GM15510 (cell line): Measurements from ENCODE around the gene TUB.

Experiments used
- POLR2A ChIP-seq: IDR thresholded peaks from 3 replicates; pipeline ENCODE4 v1.6.1; 2011; ENCODE audit warnings: borderline replicate concordance; ENCODE audit not compliant: insufficient read length; ENCODE audit errors: extremely low read depth

TUB gene

DNA sequence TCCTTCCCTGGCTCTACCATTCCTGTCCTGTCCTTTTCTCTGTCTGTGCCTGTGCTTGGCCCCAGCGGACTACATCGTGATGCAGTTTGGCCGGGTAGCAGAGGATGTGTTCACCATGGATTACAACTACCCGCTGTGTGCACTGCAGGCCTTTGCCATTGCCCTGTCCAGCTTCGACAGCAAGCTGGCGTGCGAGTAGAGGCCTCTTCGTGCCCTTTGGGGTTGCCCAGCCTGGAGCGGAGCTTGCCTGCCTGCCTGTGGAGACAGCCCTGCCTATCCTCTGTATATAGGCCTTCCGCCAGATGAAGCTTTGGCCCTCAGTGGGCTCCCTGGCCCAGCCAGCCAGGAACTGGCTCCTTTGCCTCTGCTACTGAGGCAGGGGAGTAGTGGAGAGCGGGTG lies 20.4 kb downstream of the TUB start:
- no peak for TF ChIP-seq POLR2A

DNA sequence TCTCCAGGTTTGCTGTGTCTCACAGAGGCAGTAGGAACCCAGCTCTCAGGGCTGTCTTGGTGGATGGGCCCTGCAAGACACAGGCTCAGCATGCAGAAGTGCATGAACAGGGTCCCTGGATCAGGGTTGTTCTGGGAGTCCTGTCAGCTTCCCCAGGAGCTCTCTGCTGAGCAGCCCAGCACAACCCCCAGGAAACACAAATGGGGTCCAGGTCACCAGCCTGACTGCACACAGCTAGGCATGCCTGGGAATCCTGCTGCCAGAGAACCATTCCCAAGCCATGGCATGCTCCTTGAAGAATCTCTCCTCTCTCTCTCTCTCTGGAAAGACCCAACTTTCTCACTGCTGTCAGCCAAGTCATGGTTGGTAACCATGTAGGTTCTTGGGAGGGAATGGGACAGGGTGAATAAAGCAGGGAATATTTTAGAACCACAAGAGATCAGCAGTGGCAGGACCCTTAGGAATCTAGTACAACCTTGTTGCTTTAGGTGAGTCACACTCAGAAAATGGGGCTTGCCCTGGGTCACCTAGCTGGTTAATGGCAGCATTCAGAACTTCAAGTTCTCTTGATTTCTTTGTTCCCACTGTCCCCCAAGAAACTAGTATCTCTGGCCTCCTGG lies 21.4 kb downstream of the TUB start:
- TF ChIP-seq POLR2A: no peak

DNA sequence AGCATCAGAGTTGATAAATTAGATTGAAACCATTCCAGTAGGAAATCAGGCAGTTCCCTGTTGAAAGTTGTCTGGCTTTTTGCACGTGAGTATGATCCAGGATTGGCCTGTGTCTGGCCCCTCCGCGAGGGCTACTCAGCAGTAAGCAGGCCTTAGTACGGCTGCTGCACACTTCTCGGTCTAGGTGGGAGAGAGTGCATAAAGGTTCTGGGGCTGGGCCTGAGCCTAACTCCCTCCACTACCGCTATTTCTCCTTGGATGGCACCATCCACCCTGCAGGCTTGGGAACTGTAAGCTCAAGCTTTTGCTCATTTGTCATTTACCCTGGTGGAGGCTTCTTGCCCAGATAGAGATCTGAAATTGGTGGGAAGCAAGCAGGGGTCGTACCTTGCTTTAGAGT lies 22.0 kb downstream of the TUB start:
- TF ChIP-seq POLR2A: no peak

DNA sequence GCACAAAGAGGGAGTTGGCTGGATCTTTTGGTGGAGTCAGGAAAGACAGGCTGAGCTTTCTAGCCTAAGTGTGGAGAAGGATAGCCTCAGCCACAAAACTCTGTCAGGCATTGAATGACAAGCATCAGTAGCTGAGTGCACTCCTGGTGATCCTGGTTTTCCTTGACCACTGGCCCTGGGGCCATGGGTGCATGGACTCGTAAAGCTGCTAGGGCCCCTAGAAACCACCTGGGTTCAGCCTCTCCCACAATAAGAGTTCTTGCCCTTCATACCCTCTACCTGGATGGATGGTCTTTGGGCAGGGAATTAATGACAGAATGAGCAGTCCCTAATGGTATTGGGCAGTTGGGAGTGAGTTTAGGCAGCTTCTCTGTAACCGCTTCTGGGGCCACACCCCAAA lies 22.9 kb downstream of the TUB start:
- TF ChIP-seq POLR2A: no peak

DNA sequence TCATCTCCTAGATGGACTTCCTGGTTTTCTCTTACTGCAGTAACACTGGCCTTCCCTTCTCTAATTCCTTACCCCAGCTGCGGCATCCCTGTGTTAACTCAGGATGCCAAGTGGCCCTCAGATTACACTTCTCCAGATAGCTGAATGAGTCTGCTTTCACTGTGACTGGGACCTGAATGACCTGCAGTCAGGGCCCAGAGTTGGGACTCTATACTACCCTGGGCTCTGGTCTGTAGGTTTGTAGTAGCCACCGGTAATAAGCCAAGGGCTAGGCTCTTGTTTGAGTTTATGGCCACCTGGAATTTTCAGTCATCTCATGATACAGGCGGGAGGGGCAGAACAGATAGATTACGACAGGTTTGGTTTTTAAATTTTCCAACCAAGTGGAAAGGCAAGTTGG lies 24.1 kb downstream of the TUB start:
- TF ChIP-seq POLR2A: no peak

DNA sequence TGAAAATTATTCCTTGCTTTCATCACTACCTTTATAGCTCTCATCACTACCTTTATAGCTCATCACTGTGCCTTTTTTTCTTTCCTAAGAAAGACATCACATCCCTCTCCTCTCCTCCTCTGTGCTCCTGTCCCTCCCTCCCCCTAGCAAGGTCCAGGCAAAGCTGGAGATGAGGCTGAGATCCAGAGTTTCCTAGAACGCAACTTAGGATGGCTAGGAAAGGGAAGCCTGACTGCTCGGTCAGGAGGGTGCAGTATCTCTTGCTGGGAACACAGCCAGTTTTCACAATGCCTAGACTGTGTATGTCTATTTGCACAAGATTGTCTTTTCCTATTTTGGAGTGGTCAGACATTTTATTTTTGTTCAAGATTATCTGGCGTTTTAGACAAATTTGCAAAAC lies 24.7 kb downstream of the TUB start:
- no peak for TF ChIP-seq POLR2A

DNA sequence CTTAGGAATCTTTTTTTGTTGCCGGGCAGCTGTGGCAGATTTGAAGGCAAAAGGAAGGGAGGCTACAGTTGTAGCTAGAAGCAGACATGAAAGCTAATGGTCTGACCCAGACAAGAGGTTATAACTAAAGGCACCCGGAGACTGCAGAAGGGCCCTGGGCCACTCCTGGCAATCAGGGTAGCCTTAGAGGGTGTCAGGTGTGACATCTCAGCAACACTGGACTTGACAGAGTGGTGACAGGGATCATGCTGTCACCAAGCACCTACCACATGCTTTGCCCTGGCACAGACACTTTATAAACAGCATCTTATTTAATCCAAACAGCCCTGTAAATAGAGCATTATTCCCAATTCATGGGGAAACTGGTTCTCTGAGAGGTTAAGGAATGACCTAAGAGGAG lies 25.7 kb downstream of the TUB start:
- TF ChIP-seq POLR2A: no peak

DNA sequence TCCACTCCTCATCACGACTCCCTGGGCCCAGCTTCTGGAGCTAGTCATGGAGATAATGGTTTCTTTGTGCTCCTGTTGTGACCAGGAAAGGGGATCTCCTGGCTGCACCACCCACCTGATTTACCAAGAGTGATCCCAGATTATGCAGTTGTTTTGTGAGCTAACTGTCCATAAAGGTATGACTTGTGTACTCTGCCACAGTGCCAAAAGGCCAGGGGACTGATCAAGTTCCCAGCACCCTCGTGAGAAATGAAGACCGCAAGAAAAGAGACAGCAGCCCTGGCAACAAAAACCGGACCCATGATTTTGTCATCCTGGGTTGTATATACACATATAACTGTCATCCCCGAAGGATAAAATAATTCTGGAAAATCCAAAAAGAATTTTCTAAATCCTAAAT lies 26.6 kb downstream of the TUB start:
- no peak for TF ChIP-seq POLR2A

DNA sequence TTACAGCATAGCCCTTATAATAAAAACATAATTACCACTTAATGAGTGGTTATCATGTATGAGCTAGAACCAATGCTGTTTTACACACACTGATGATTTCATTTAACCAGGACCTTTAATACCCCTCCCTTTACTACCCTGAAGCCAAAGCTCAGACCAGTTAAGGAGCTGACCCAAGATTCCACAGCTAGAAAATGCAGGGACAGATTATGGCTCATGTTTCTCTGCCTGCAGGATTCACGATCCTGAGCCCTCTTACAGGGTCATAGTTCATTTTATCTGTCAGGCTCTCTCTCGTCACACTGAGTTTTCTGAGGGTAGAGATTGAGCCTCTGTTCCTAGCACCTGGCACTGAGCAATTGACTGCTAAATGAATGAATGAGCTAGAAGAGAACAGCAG lies 27.4 kb downstream of the TUB start:
- no peak for TF ChIP-seq POLR2A

DNA sequence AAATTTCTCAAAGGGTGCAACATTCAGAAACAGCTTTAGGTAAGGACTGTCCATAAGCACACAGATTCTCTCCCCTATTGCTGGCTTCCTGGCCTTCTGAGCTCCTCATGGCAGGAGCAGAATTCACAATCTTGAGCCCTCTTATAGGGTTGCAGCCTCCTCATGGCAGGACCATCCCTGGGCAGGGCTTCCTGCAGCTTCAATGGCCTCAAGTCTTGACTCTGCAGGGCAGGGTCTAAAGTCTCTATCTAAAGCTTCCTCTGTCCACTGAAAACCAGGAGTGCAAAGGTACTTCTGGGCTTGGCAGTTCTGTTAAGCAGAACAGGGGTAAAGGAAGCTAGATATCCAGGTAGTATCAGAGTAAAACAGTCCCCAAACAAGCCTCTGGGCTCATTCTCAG lies 28.7 kb downstream of the TUB start:
- TF ChIP-seq POLR2A: no peak

DNA sequence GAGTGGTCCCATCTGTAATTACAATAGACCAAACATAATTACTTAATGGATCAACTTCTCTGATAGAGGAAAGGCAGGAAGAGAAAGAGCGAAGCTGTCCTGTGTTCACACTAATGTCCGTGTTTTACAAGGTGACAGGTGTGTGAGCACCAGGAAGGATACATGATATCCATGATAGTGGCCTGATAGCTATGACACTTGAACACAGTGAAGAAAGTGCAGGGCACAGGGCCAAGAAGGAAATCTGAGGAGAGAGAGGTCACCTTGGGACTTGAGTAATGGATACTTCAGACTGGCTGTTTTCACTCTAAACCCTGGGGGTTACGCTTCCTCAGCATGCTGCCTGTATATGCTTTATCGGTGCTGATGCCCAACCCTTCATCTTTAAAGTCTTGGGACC lies 29.4 kb downstream of the TUB start:
- TF ChIP-seq POLR2A: no peak

DNA sequence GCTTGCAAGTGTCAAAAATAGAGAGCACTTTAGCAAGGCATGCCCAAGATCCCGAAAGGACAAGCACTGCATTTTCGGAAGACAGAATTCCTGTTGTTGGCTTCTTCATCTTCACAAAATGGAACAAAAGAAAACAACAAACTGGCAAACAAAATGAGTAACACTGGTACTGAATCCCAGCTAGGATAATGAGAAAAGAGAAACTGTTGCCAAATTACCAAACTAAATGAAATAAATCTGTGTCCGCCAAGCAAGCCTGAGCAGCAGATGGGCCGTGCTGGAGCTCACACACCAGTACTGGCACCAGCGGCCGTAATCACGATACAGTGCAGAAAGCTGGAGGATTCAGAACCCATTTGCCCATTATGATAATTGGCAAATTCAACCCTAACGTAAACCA lies 30.6 kb downstream of the TUB start:
- TF ChIP-seq POLR2A: no peak

DNA sequence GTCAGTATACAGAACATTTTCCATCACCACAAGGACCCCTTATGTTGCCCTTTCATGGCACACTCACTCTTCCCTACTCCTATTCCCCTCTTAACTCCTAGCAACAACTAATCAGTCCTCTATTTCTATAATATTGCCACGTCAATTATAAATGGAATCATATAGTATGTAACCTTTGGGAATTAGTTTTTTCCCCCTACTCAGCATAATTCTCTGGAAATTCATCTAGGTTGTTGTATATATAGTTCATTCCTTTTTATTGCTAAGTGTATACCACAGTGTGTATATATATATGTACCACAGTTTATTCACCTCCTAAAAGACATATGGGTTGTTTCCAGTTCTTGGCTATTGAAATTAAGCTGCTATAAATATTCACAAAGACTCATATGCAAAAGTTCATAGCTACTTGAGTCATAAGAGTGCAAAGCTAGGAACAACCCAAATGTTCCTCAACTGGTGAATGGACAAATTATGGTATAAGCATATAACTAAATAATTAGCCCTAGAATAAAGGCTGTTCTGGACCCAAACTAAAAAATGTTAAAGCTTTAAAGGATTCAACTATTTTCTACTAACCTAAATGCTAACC lies 41.3 kb downstream of the TUB start:
- TF ChIP-seq POLR2A: no peak

DNA sequence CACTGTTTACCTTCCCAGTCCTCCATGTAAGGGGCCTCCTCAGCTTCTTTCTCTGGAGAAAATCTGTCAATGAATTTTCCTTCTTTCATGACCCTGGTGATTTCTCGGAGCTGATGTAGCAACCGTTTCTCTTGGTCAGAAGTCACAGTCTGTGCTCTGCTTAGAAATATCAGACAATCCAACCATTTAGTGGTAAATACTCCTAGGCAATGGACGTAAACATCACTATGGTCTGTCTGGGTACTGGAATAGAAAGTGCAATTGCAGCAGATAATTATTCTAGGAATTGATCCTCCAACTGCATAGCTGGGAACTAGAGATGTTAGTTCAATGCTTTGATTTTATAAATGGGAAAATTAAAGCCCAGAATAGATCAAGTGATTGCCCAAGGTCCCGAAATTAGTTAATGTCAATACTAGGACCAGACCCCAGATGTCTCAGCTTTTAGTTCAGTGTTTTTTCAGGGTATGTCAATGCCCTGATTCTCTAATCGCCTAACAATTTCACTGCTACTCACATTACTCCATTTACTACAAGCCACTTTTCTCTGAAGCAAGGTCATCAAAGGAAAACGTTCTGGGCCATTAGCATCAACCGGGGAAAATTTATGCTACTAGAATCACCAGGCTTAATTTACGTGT lies 45.8 kb downstream of the TUB start:
- no peak for TF ChIP-seq POLR2A

DNA sequence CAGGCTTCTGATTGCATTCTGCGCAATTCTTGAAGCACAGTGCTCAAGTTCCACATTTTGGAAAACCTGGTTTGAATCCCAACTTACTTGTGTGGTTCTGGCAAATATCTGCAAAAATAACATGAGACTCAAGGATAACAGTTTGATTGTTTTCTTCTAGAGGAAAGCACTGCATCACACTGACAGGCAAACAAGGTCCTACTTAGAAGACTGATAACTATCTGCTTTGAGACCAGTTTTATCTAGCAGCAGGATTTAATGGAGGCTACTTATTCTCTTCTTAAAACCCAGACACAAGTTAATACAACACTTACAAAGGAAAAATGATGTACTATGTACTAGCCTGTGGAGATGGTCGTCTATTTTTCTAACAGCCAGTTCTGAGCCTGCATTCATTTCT lies 46.4 kb downstream of the TUB start:
- TF ChIP-seq POLR2A: no peak

DNA sequence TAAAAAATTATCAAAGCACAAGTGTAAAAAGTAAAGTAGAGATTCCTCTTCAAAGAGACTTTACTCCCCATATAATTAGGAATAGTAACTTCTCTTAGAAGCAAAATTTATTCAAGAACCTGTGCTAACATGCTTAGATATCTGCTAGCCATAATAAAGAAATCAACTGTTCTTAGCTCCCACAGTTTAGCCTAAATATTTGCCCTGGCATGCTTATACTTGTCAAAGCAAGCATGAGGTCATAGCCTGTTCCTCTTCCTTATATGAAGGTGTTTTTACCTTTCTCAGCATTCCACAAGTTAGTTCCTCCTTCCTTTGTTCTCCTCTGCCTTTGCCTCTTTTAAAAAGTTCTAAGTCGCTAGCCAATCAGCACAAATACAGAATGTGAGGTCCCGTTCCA lies 57.5 kb downstream of the TUB start:
- TF ChIP-seq POLR2A: no peak

DNA sequence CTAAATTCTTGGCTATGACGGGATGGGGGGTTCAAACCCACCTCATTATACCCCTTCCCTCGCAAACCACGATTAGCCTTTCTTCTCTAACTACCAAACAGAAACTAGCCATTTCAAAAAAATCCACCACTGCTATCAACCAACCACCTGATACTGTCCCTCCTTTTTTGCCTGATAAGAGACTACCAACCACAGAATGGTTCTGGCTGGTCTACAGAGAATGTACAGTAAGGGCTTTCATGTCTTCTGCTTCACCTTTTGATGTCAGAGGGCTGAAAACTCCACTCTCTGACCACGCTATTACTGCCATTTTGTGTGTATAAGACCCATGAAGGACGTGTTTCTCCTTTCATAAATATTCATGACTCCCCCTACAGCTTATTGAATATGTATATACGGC lies 68.7 kb downstream of the TUB start:
- TF ChIP-seq POLR2A: no peak
